Measurements from ENCODE around the gene COQ6.

COQ6 gene

GRCh38 chr14:73944432-73945158, 5.5 kb upstream of the COQ6 start:
- no peaks in the 10 kb centered on the region for H3K36me3 Mint-ChIP-seq (ENCODE audit: low read depth)
- H3K4me1 Mint-ChIP-seq = peaks cover 9% of the 10 kb centered on the region
- no peak overlapping the region for H3K4me3 Mint-ChIP-seq
- no peak for TF ChIP-seq CTCF (IDR thresholded peaks at IDR 0.05)
- peaks cover 18% of the 10 kb centered on the region for H3K27me3 Mint-ChIP-seq (ENCODE audit: low read depth, poor library complexity)
- DNase-seq = no peak
- no peak overlapping the region for H3K27ac Mint-ChIP-seq
- no peaks in the 10 kb centered on the region for H3K9me3 Mint-ChIP-seq

GRCh38 chr14:73945159-73945670, 4.9 kb upstream of the COQ6 start:
- Mint-ChIP-seq H3K27me3 (ENCODE audit: low read depth, poor library complexity) (peaks cover 18% of the 10 kb centered on the region), H3K9me3 (no peaks in the 10 kb centered on the region), H3K27ac (no peak overlapping the region), H3K4me1 (peaks cover 8% of the 10 kb centered on the region), H3K4me3 (no peak overlapping the region), H3K36me3 (ENCODE audit: low read depth) (no peaks in the 10 kb centered on the region)
- TF ChIP-seq CTCF (IDR thresholded peaks at IDR 0.05) = no peak
- DNase-seq = no peak

GRCh38 chr14:73953731-73954130, 3.6 kb downstream of the COQ6 start:
- Mint-ChIP-seq H3K9me3 (no peaks in the 10 kb centered on the region), H3K4me1 (peaks cover 30% of the 10 kb centered on the region), H3K4me3 (no peak overlapping the region), H3K27ac (no peak overlapping the region), H3K36me3 (ENCODE audit: low read depth) (peaks cover 34% of the 10 kb centered on the region), H3K27me3 (ENCODE audit: low read depth, poor library complexity) (peaks cover 4% of the 10 kb centered on the region)
- DNase-seq = no peak
- TF ChIP-seq CTCF (IDR thresholded peaks at IDR 0.05) = no peak

GRCh38 chr14:73955674-73956073, 5.6 kb downstream of the COQ6 start:
- peaks cover 21% of the 10 kb centered on the region for H3K4me1 Mint-ChIP-seq
- H3K4me3 Mint-ChIP-seq = no peak overlapping the region
- no peak for DNase-seq
- H3K27ac Mint-ChIP-seq = no peak overlapping the region
- peaks cover 44% of the 10 kb centered on the region for H3K36me3 Mint-ChIP-seq (ENCODE audit: low read depth)
- no peak for TF ChIP-seq CTCF (IDR thresholded peaks at IDR 0.05)
- H3K9me3 Mint-ChIP-seq = no peaks in the 10 kb centered on the region
- no peaks in the 10 kb centered on the region for H3K27me3 Mint-ChIP-seq (ENCODE audit: low read depth, poor library complexity)

- Mint-ChIP-seq H3K27me3 (ENCODE audit: low read depth, poor library complexity) (no peaks in the 10 kb centered on the region), H3K9me3 (no peaks in the 10 kb centered on the region), H3K4me1 (no peaks in the 10 kb centered on the region), H3K36me3 (ENCODE audit: low read depth) (peaks cover 51% of the 10 kb centered on the region), H3K4me3 (no peak overlapping the region), H3K27ac (peak overlapping the region; percentile 28)
- no peak for TF ChIP-seq CTCF (IDR thresholded peaks at IDR 0.05)
- DNase-seq = no peak
These were observed 8.5 kb downstream of the COQ6 start for GRCh38 chr14:73958591-73958990.

GRCh38 chr14:73961192-73961591, 11.1 kb downstream of the COQ6 start:
- Mint-ChIP-seq H3K4me3 (no peak overlapping the region), H3K36me3 (ENCODE audit: low read depth) (peaks cover 42% of the 10 kb centered on the region), H3K27ac (no peak overlapping the region), H3K9me3 (no peaks in the 10 kb centered on the region), H3K4me1 (no peaks in the 10 kb centered on the region), H3K27me3 (ENCODE audit: low read depth, poor library complexity) (no peaks in the 10 kb centered on the region)
- DNase-seq = no peak
- no peak for TF ChIP-seq CTCF (IDR thresholded peaks at IDR 0.05)

Measured in nephron progenitor cell (in vitro differentiated cells).